Brain pericyte (primary cell): ENCODE measurements around the gene OR7A5.
A peak's percentile ranks its signal among the peaks of the same experiment; 100 is the strongest.
"Not testable (repeated sequence)": the region's sequence is repeated elsewhere in the genome, so short reads cannot be mapped to it uniquely, and the experiment has no call there.

Experiments used
- DNase-seq: peaks from one replicate; pipeline ENCODE4 v3.0.0-alpha.2; 2012; ENCODE audit warnings: low read depth, low spot score

Gene OR7A5

DNA sequence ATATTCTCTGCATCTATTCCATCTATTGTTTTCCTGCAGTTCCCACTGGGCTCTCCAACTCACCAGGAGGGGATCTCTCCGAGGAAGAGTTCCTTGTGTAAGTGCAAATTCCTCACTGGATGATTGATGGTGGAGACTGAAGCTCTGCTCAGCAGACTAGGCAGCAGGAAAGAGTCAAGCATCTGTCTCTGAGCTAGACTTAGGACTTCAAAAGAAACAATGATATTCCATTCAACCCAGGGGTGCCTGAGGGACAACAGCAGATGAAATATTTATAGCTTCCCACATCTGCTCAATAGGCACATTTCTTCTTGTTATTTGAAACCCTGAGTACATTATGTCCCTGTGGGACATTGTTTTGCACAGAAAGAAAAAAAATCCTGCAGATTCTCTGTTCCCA, at the start of gene OR7A5, which contains the start of gene OR7C1:
Gene OR7A5, minus strand, starts transcription at position 175 of the 400 bp plus-strand sequence. CDS start 6,944 bp downstream, outside the sequence.
Gene OR7C1, minus strand, starts transcription at position 175 of the 400 bp plus-strand sequence. CDS start 35,049 bp downstream, outside the sequence.
- DNase-seq: peak; percentile 2

DNA sequence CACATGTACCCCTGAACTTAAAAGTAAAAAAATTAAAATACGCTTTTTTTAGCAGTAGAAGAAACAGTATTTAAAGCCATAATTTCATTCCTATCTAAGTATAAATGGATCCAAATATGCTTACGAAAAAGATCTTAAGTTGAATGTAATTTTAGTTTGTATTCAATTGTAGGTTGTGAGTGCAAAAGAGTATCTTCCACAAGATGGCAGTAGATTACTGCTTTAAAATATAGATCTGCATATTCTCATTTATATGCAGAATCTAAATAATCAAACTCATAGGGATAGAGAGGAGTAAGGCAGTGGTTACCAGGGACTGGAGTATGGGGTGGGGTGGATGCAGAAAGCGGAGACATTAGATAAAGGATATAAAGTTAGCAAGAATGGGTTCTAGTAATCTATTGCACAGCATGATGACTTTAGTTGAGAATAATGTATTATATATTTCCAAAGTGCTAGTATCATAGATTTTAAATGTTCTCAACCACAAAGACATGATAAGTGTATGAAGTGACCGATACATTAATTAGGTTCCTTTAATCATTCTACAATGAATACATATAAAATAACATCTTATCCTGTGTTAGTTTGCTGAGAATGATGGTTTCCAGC, 36.7 kb upstream of the OR7A5 start:
- no peak for DNase-seq

GRCh38 chr19:14868497-14868896, 33.5 kb upstream of the OR7A5 start:
- no peak for DNase-seq

DNA sequence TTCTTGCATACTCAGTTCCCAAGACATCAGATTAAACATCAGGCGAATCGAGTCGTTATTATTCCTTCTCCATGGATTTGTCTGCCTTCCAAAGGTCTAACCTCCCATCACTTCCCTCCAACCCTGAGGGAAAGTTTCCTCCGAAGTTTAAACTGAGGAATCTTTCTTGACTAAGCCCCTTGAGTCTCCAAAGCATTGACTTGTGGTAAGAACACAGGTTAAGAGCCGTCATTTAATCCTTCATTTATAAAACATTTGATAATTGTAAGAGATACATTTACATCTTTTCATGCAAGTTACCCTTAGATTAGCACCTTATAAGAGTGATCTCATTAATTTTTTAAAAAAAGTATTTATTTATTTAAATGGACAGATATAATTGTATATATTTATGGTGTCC, 13.8 kb upstream of the OR7A5 start, which contains the start of gene OR7A10:
Gene OR7A10, minus strand, starts transcription at position 101 of the 400 bp plus-strand sequence. CDS start 7,045 bp downstream, outside the sequence.
- DNase-seq: no peak

DNA sequence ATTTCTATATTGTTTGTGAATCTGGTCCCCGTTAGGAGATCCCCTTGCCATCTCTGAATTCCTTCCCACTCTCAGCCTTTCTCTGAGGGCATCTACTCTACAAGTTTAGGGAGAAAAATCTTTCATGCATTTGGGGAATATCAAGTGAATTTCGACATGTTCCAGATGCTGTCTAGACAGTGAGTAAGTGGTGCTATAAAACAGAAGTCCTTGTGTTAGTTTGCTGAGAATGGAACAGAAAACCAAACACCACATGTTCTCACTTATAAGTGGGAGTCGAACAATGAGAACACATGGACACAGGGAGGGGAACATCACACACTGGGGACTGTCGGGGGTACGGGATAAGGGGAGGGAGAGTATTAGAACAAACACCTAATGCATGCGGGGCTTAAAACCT, 8.6 kb upstream of the OR7A5 start:
- no peak for DNase-seq

GRCh38 chr19:14843169-14843568, 8.2 kb upstream of the OR7A5 start:
- no peak for DNase-seq

DNA sequence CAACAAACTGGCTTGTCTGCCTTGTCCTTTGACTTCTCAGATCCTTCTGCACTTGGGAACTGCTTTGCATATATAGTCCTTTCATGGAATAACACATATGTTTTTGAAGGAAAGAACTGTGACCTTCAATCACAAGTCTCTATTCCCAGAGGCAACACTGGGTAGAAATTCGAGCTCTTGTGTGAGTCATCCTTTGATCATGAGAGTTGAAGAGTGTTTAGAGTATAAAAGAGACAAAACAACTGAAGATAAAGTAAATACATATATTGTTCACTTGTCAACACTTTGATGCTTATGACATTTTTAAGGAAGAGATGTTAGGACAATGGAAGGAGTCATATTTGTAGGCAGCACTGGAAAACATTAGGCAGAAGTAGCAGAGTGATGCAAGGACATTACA, 5.2 kb upstream of the OR7A5 start:
- no peak for DNase-seq

DNA sequence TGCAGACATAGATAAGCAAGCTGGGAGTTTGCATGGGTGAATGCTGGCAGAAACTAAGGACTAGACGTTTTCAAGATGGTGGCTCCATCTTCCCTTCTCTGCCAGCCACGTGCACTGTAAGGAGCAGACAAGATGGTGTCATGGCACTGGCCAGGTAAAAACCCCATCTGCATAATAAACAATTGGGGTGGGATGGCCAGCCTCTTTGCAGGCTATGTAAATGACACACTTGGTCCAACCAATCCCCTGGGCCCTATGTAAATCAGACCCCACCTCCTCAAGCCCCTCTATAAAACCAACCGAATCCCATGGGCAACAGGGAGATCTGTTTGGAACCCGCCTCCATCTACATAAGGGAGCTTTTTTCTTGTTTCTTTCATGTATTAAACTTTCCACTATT, 2.4 kb upstream of the OR7A5 start:
- no peak for DNase-seq

- DNase-seq: no peak
Measured at GRCh38 chr19:14830702-14831101, 4.3 kb downstream of the OR7A5 start.

DNA sequence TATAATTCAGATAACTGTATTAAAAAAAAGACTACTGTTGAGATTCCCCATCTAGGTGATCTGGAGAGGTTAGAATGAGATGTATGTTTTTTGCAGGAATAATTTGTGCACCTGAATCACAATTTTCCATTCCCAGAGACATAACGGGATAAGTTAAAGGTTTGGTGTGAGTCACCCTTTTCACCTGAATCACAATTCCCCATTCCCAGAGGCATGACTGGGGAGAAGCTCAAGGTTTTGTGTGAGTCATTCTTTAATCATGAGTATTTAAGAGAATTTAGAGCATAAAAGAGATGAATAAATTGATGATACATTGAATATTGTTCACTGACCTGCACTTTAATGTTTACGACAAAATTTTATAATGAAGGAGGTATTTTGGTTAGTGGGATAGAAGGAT, 9.0 kb downstream of the OR7A5 start:
- DNase-seq: no peak

GRCh38 chr19:14821937-14822336, 13.0 kb downstream of the OR7A5 start:
- DNase-seq: no peak

DNA sequence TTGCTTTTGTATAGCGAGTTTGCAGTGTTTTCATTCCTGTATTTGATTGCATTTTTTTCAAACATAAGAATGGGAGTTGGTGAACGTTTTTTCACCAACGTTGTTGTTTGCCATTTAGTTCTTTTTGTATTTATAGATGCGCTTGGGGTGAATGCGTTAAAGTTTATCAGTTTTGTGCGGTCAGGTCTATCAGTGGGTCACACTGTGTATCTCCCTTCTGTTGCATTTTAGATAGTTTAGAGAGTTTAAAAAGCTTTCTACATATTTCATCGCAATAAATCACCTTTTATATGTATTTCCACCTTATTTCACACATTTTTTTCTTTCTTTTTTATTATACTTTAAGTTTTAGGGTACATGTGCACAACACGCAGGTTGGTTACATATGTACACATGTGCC, 16.4 kb downstream of the OR7A5 start:
- no peak for DNase-seq

GRCh38 chr19:14817052-14817451, 17.9 kb downstream of the OR7A5 start:
- DNase-seq: no peak

GRCh38 chr19:14814982-14815652, 19.9 kb downstream of the OR7A5 start:
- DNase-seq: no peak

DNA sequence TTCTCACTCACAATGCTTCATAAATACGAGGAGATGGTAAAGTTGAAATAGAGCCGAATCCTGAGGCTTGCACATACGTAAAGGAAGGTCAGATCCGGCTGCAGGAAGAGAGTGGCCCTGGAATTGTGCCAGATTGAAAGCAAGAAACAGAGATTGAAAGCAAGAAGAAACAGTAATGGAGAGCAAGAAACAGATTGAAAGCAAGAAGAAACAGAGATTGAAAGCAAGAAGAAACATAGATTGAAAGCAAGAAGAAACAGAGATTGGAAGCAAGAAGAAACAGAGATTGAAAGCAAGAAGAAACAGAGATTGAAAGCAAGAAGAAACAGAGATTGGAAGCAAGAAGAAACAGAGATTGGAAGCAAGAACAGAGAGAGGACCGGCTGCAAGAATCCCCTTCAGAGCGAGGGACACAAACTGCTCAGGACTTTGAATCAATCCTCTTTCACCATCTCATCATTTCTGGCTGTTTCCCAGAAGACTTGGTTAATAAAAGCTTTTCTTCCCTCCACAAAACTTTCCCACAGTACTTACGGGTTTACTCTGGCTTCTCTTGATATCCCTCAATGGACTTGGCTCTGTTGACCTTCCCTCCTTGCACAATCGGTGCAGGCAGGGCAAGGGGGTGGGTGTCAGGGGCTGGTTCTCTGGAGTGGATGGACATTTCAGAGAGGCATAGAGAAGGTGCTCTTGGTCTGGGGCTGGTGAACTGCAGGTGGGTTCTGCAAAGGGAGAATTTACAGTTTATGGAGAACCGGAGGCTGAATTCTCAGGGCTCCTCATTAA, 25.5 kb downstream of the OR7A5 start:
- DNase-seq: no peak

DNA sequence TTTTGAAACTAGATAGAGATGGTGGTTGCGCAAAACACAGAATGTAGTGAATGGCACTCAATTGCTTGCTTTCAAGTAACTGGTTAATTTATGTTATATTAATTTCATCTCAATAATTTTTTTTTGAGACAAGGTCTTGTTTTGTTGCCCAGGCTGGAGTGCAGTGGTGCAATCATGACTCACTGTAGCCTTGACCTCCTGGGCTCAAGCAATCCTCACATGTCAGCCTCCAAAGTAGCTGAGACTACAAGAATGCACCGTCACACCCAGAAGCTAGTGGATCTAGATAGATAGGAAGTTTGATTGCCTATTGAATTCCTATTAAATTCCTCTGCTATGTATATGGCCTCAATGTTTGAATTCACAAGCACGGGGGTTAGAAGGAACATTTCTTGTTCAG, 30.2 kb downstream of the OR7A5 start:
- DNase-seq: no peak

GRCh38 chr19:14798760-14799159, 36.2 kb downstream of the OR7A5 start:
- DNase-seq: no peak

- DNase-seq: no peak
Measured at GRCh38 chr19:14796021-14796420, 39.0 kb downstream of the OR7A5 start.

GRCh38 chr19:14795078-14795721, 39.8 kb downstream of the OR7A5 start:
- DNase-seq: no peak

GRCh38 chr19:14792250-14792649, 42.7 kb downstream of the OR7A5 start:
- not testable (repeated sequence) for DNase-seq

DNA sequence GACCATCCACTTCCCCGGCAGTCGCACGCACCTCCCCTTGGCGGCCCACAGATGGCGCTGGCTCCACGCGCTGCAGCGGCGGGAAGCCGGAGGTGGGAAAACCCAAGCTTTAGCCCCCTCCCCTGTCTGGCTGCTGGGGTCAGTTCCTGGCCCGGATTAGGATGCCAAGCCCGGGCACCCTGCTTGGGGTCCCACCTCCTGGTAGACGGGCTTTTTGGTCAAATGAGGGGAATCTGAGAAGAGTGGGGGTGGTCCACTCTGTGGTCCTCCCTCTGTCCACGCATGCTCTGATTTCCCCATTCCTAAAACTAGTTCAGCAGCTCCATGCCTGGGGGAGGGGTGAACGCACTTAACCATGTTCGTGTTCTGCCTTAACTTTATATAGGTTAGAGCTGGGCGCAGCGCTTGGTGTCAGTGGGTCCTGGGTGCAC, 48.5 kb downstream of the OR7A5 start:
- DNase-seq: no peak
